Measurements from ENCODE around the gene STX1A. TPM values are rescaled to one million over a fixed set of nuclear protein-coding genes. Genes with fewer than 3 reads are reported as not detected.
A peak's percentile ranks its signal among the peaks of the same experiment; 100 is the strongest.

The STX1A gene
- total and polyA plus RNA-seq, 2 of the 13 experiments (the other 11 are each of a cell fraction or from before 2014, with no cell fraction given): 6.1 to 12.2 TPM

- no peaks in the 10 kb centered on the region for H4K20me1 ChIP-seq (ENCODE audit: insufficient read depth, low read length)
- ATAC-seq (no peak), FAIRE-seq (no peak), DNase-seq (ENCODE audit: low spot score) (no peak)
- in situ Hi-C loops (cut with HindIII; ENCODE audit: extremely low pct_ligation_motif_present, low pct_unique_long_range_greater_than_20kb): no loop called here
- no peak overlapping the region for H3K27ac ChIP-seq (ENCODE audit: extremely low read length, insufficient read depth, low read length)
- no TSS peak for BruUV-seq (replicated peaks)
- H3K4me1 ChIP-seq (ENCODE audit: insufficient read depth, low read length): peaks cover 74% of the 10 kb centered on the region
- no peak overlapping the region for H3K4me3 ChIP-seq (replicated peaks in 1 of 3; ENCODE audit: insufficient read depth in 1 of 3, low read depth in 2 of 3, low read length in 3 of 3)
- H3K36me3 ChIP-seq (replicated peaks in 1 of 2; ENCODE audit: control insufficient read depth in 1 of 2, insufficient read depth in 2 of 2, low read length in 2 of 2): no peaks in the 10 kb centered on the region
- no peak overlapping the region for H3K9ac ChIP-seq (ENCODE audit: insufficient read depth, low read depth, low read length)
- intact Hi-C loops (cut with micrococcal nuclease; ENCODE audit: unreplicated experiment): no loop called here
- 45% methylated on average over 5 of the region's 5 CpGs for WGBS (ENCODE audit: low lambda C conversion rate)
- H3K79me2 ChIP-seq (ENCODE audit: insufficient read depth, low read length): no peaks in the 10 kb centered on the region
- no peaks in the 10 kb centered on the region for H3K9me3 ChIP-seq (ENCODE audit: low read length)
- ChIA-PET CTCF (ENCODE audit: low intra/inter-chr PET ratio, low total read pairs) (no interaction called here), POLR2A (interaction anchor here (1.3 kb wide), 1 partner anchor 26 kb away, joined by 3 read pairs; the partner anchor contains the start of gene MLXIPL)
- TF ChIP-seq DR1 (CRISPR knock-in tag; IDR thresholded peaks at IDR 0.05): no peak
- peak; percentile 85 for TF ChIP-seq RAD51 (IDR thresholded peaks at IDR 0.05; ENCODE audit: borderline replicate concordance)
- no peak for TF ChIP-seq IRF2 (CRISPR knock-in tag; IDR thresholded peaks at IDR 0.05)
- TF ChIP-seq USF2 (IDR thresholded peaks at IDR 0.05; ENCODE audit: low read depth, low read length): peak; percentile 75
- no peak; the same call in 1 of the 2 replicates for TF ChIP-seq USF2 (CRISPR knock-in tag; IDR thresholded peaks at IDR 0.05; ENCODE audit: borderline replicate concordance)
- H3K4me2 ChIP-seq (ENCODE audit: low read depth, low read length): no peak overlapping the region; the same call in 1 of the 2 replicates
- H2AFZ ChIP-seq (ENCODE audit: low read length): no peak overlapping the region
- peaks cover 3 to 12% of the 10 kb centered on the region in 2 experiments; a peak in 3 of 5 replicates for H3K27me3 ChIP-seq (ENCODE audit: control insufficient read depth in 1 of 2, insufficient read depth in 2 of 2, low read length in 2 of 2)
These were observed 68.9 kb downstream of the STX1A start for GRCh38 chr7:73650524-73650923.

DNA sequence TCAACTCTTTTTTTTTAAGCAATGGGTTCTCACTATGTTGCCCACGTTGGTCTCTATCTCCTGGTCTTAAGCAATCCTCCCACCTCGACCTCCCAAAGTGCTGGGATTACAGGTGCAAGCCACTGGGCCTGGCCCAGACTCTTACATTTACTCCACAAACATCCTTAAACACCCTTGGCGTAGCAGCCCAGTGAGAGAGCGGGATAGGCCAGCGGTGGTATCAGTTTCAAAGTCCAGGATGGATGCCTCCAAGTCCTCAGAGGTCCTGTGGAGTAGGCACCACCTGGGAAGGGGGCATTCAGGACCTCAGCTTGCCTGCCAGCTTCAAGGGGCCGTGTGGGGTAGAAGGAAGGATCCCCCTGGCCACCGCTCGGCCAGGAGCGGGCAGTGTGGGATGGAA, 69.9 kb downstream of the STX1A start:
- CTCF ChIA-PET (ENCODE audit: low intra/inter-chr PET ratio, low total read pairs): no interaction called here
- ATAC-seq: peak; percentile 8; the same call in 2 of the 3 replicates
- in situ Hi-C loops (cut with HindIII; ENCODE audit: extremely low pct_ligation_motif_present, low pct_unique_long_range_greater_than_20kb): no loop called here
- no peak for FAIRE-seq
- 14% methylated on average over 9 of the region's 9 CpGs for WGBS (ENCODE audit: low lambda C conversion rate)
- H3K79me2 ChIP-seq (ENCODE audit: insufficient read depth, low read length): no peaks in the 10 kb centered on the region
- TF ChIP-seq HNF4G (IDR thresholded peaks at IDR 0.05; ENCODE audit: borderline replicate concordance, low read depth, low read length) (peak; percentile 32; the same call in 1 of the 2 replicates), HNF4G (CRISPR knock-in tag; IDR thresholded peaks at IDR 0.05; ENCODE audit: borderline replicate concordance, low read depth) (no peak), HNF4A (CRISPR knock-in tag; IDR thresholded peaks at IDR 0.05) (peak; percentile 23; the same call in 1 of the 2 replicates), IKZF4 (CRISPR knock-in tag; IDR thresholded peaks at IDR 0.05; ENCODE audit: borderline replicate concordance, low read depth, not compliant biosample characterization) (no peak), SMAD9 (CRISPR knock-in tag; IDR thresholded peaks at IDR 0.05) (no peak), TBX2 (CRISPR knock-in tag; IDR thresholded peaks at IDR 0.05; ENCODE audit: borderline replicate concordance) (0 out of 2 replicates have a peak, but pooled peaks have one; percentile 17)
- no peak for DNase-seq (ENCODE audit: low spot score)
- peak overlapping the region; percentile 61; the same call in 1 of the 2 replicates for H3K4me2 ChIP-seq (ENCODE audit: low read depth, low read length)
- H3K9me3 ChIP-seq (ENCODE audit: low read length): no peaks in the 10 kb centered on the region
- H2AFZ ChIP-seq (ENCODE audit: low read length): no peak overlapping the region
- POLR2A ChIA-PET: interaction anchor here (1.3 kb wide), 1 partner anchor 25 kb away, joined by 3 read pairs; the partner anchor contains the start of gene MLXIPL
- BruUV-seq (replicated peaks): no TSS peak
- peaks cover 82% of the 10 kb centered on the region for H3K4me1 ChIP-seq (ENCODE audit: insufficient read depth, low read length)
- no peaks in the 10 kb centered on the region for H3K36me3 ChIP-seq (replicated peaks in 1 of 2; ENCODE audit: control insufficient read depth in 1 of 2, insufficient read depth in 2 of 2, low read length in 2 of 2)
- H4K20me1 ChIP-seq (ENCODE audit: insufficient read depth, low read length): no peaks in the 10 kb centered on the region
- peaks cover 3 to 12% of the 10 kb centered on the region in 2 experiments; a peak in 3 of 5 replicates for H3K27me3 ChIP-seq (ENCODE audit: control insufficient read depth in 1 of 2, insufficient read depth in 2 of 2, low read length in 2 of 2)
- H3K27ac ChIP-seq (ENCODE audit: extremely low read length, insufficient read depth, low read length): no peak overlapping the region
- H3K4me3 ChIP-seq (replicated peaks in 1 of 3; ENCODE audit: insufficient read depth in 1 of 3, low read depth in 2 of 3, low read length in 3 of 3): peak overlapping the region in 1 of 3 experiments; percentile 50; a peak in 1 of 6 replicates
- intact Hi-C loops (cut with micrococcal nuclease; ENCODE audit: unreplicated experiment): no loop called here
- H3K9ac ChIP-seq (ENCODE audit: insufficient read depth, low read depth, low read length): no peak overlapping the region
